H9 (cell line): ENCODE data around the gene SOX18. TPM values are rescaled to one million over a fixed set of nuclear protein-coding genes. Genes with fewer than 3 reads are reported as not detected.

Experiments
- DNase-seq: peaks from one replicate; pipeline ENCODE4 v3.0.0-alpha.2; 2017
- H2AFZ ChIP-seq: one replicate; pipeline ENCODE4 v1.6.1; 2013; ENCODE audit warnings: mild to moderate bottlenecking, low read length, control low read depth, moderate library complexity
- H2AK5ac ChIP-seq: 2 replicates; pipeline ENCODE4 v1.6.1; 2013; ENCODE audit warnings: low read length, control low read depth, mixed read lengths; ENCODE audit not compliant: insufficient read length
- H2BK120ac ChIP-seq: one replicate; pipeline ENCODE4 v1.6.1; 2013; ENCODE audit warnings: low read depth, mild to moderate bottlenecking, low read length, control low read depth, inconsistent platforms; ENCODE audit not compliant: poor library complexity, severe bottlenecking
- H2BK12ac ChIP-seq: 2 replicates; pipeline ENCODE4 v1.6.1; 2013; ENCODE audit warnings: low read length, control low read depth, mixed read lengths, low read depth; ENCODE audit not compliant: insufficient read length
- H2BK15ac ChIP-seq: 2 replicates; pipeline ENCODE4 v1.6.1; 2013; ENCODE audit warnings: low read depth, low read length, control low read depth
- H2BK20ac ChIP-seq: one replicate; pipeline ENCODE4 v1.6.1; 2013; ENCODE audit warnings: low read depth, mild to moderate bottlenecking, low read length, control low read depth, inconsistent platforms; ENCODE audit not compliant: poor library complexity, severe bottlenecking
- H2BK5ac ChIP-seq: 2 replicates; pipeline ENCODE4 v1.6.1; 2013; ENCODE audit warnings: low read length, control low read depth, mixed read lengths; ENCODE audit not compliant: insufficient read length
- H3K14ac ChIP-seq: 2 replicates; pipeline ENCODE4 v1.6.1; 2013; ENCODE audit warnings: low read length, control low read depth; ENCODE audit not compliant: insufficient read depth
- H3K18ac ChIP-seq: 2 replicates; pipeline ENCODE4 v1.6.1; 2013; ENCODE audit warnings: low read depth, mild to moderate bottlenecking, mixed read lengths, low read length, control low read depth; ENCODE audit not compliant: insufficient read length
- H3K23ac ChIP-seq: 2 replicates; pipeline ENCODE4 v1.6.1; 2013; ENCODE audit warnings: low read length, control low read depth, mixed read lengths, low read depth; ENCODE audit not compliant: insufficient read length
- H3K23me2 ChIP-seq: 2 replicates; pipeline ENCODE4 v1.6.1; 2013; ENCODE audit warnings: low read depth, mild to moderate bottlenecking, mixed read lengths, low read length, control low read depth; ENCODE audit not compliant: insufficient read length, poor library complexity, severe bottlenecking
- H3K27ac ChIP-seq: 2 replicates; pipeline ENCODE4 v1.5.1; 2013; ENCODE audit warnings: low read length, control low read depth, mixed read lengths, low read depth; ENCODE audit not compliant: insufficient read length
- H3K27me3 ChIP-seq: 2 replicates; pipeline ENCODE4 v1.6.1; 2013; ENCODE audit warnings: low read length, control low read depth, inconsistent platforms; ENCODE audit not compliant: insufficient read depth
- H3K4ac ChIP-seq: 2 replicates; pipeline ENCODE4 v1.6.1; 2013; ENCODE audit warnings: low read depth, mild to moderate bottlenecking, control low read depth, inconsistent platforms, low read length, moderate library complexity
- H3K4me1 ChIP-seq: 2 replicates; pipeline ENCODE4 v1.6.1; 2013; ENCODE audit warnings: low read length, control low read depth, inconsistent platforms; ENCODE audit not compliant: insufficient read depth
- H3K4me2 ChIP-seq: 2 replicates; pipeline ENCODE4 v1.6.1; 2013; ENCODE audit warnings: low read length, control low read depth, mixed read lengths; ENCODE audit not compliant: insufficient read length, insufficient read depth
- H3K56ac ChIP-seq: 2 replicates; pipeline ENCODE4 v1.6.1; 2013; ENCODE audit warnings: low read depth, mild to moderate bottlenecking, mixed read lengths, low read length, control low read depth; ENCODE audit not compliant: insufficient read length
- H3K79me1 ChIP-seq: 2 replicates; pipeline ENCODE4 v1.6.1; 2013; ENCODE audit warnings: low read depth, mild to moderate bottlenecking, moderate library complexity, low read length, control low read depth, inconsistent platforms; ENCODE audit not compliant: insufficient read depth, poor library complexity, severe bottlenecking
- H3K79me2 ChIP-seq: 2 replicates; pipeline ENCODE4 v1.6.1; 2013; ENCODE audit warnings: low read length, control low read depth, inconsistent platforms; ENCODE audit not compliant: insufficient read depth
- H3K9ac ChIP-seq: 2 replicates; pipeline ENCODE4 v1.6.1; 2013; ENCODE audit warnings: low read length, control low read depth, mixed read lengths; ENCODE audit not compliant: insufficient read length; ENCODE audit errors: extremely low read depth
- H3K9me3 ChIP-seq: one replicate; pipeline ENCODE4 v1.6.1; 2013; ENCODE audit warnings: low read depth, low read length, inconsistent platforms; ENCODE audit not compliant: control insufficient read depth
- H3T11ph ChIP-seq: one replicate; pipeline ENCODE4 v1.6.1; 2013; ENCODE audit warnings: mild to moderate bottlenecking, low read length, control low read depth, inconsistent platforms
- H4K20me1 ChIP-seq: one replicate; pipeline ENCODE4 v1.6.1; 2013; ENCODE audit not compliant: control insufficient read depth, insufficient read length, insufficient read depth
- H4K5ac ChIP-seq: 2 replicates; pipeline ENCODE4 v1.6.1; 2013; ENCODE audit warnings: low read depth, mild to moderate bottlenecking, mixed read lengths, low read length, control low read depth; ENCODE audit not compliant: insufficient read length
- H4K8ac ChIP-seq: replicated peaks from 2 replicates; pipeline ENCODE4 v1.6.1; 2013; ENCODE audit warnings: low read length, control low read depth, mixed read lengths, low read depth; ENCODE audit not compliant: insufficient read length
- H4K91ac ChIP-seq: 2 replicates; pipeline ENCODE4 v1.6.1; 2013; ENCODE audit warnings: low read depth, mild to moderate bottlenecking, moderate library complexity, mixed read lengths, low read length, control low read depth; ENCODE audit not compliant: insufficient read length
- H3K27ac Mint-ChIP-seq, 3 experiments: 2 replicates in 2 of 3; 3 replicates in 1 of 3; pipeline ENCODE4 v1.8.0; 2020 to 2021; ENCODE audit warnings: mixed read lengths in 3 of 3, mild to moderate bottlenecking in 1 of 3, moderate library complexity in 1 of 3
- H3K27me3 Mint-ChIP-seq: 2 replicates; pipeline ENCODE4 v1.8.0; 2021; ENCODE audit warnings: low read depth, mild to moderate bottlenecking, moderate library complexity, mixed read lengths
- H3K36me3 Mint-ChIP-seq, 3 experiments: 2 replicates in 2 of 3; 3 replicates in 1 of 3; pipeline ENCODE4 v1.8.0; 2020 to 2021; ENCODE audit warnings: low read depth in 3 of 3, mixed read lengths in 3 of 3; ENCODE audit not compliant: insufficient read depth in 1 of 3
- H3K4me1 Mint-ChIP-seq, 2 experiments: 2 replicates each; pipeline ENCODE4 v1.8.0; 2020; ENCODE audit warnings: mixed read lengths in 2 of 2
- H3K4me3 Mint-ChIP-seq, 2 experiments: 2 replicates in 1 of 2; 3 replicates in 1 of 2; pipeline ENCODE4 v1.8.0; 2020 to 2021; ENCODE audit warnings: mild to moderate bottlenecking in 2 of 2, mixed read lengths in 2 of 2, moderate library complexity in 1 of 2
- H3K9me3 Mint-ChIP-seq, 2 experiments: 2 replicates in 1 of 2; 3 replicates in 1 of 2; pipeline ENCODE4 v1.8.0; 2020; ENCODE audit warnings: mild to moderate bottlenecking in 2 of 2, mixed read lengths in 2 of 2, moderate library complexity in 1 of 2
- CTCF ChIP-seq: fragments of 200-600 bp; sonication (generic); conservative IDR thresholded peaks from 3 replicates; pipeline ENCODE4 v1.8.0; 2021; ENCODE audit warnings: antibody characterized with exemption, mild to moderate bottlenecking
- WGBS: extraction: QIAGEN DNeasy Blood & Tissue Kit; methylation state at CpG from one replicate; pipeline ENCODE4 v1.1.7; 2013; ENCODE audit warnings: missing lambda C conversion rate, low lambda C conversion rate, mixed read lengths; ENCODE audit not compliant: insufficient read length; ENCODE audit errors: extremely low coverage; 5-methylcytosine and 5-hydroxymethylcytosine counted together
- total RNA-seq: library from RNA; stranded (reverse); gene quantifications from 2 replicates; pipeline ENCODE4 v1.2.1, GENCODE V29; 2021

The SOX18 gene
- total RNA-seq, 1 experiment from 2014 or later, result 2.0 TPM

GRCh38 chr20:64035066-64035932 is 14.1 kb downstream of the SOX18 start:
- Histone ChIP-seq H2BK15ac (no peak overlapping the region), H2BK5ac (no peak overlapping the region), H3K14ac (no peak overlapping the region), H4K20me1 (no peaks in the 10 kb centered on the region), H3K9ac (no peak overlapping the region), H4K5ac (no peak overlapping the region), H3K23ac (no peak overlapping the region), H3T11ph (no peak overlapping the region), H3K18ac (no peak overlapping the region), H3K23me2 (peaks cover 11% of the 10 kb centered on the region), H2BK120ac (no peak overlapping the region), H3K79me1 (no peaks in the 10 kb centered on the region), H3K27me3 (peaks cover under 1% of the 10 kb centered on the region; the same call in 1 of the 2 replicates), H4K8ac (no peak overlapping the region), H3K56ac (no peak overlapping the region), H4K91ac (no peak overlapping the region), H3K27ac (no peak overlapping the region), H2BK20ac (no peak overlapping the region), H3K79me2 (no peaks in the 10 kb centered on the region), H3K9me3 (no peaks in the 10 kb centered on the region), H2AFZ (no peak overlapping the region), H2AK5ac (no peak overlapping the region), H2BK12ac (no peak overlapping the region), H3K4ac (no peak overlapping the region), H3K4me1 (peaks cover 5% of the 10 kb centered on the region), H3K4me2 (no peak overlapping the region)
- Mint-ChIP-seq H3K27ac (peak overlapping the region in 2 of 3 experiments; percentile 28 to 89; a peak in 1 of 7 replicates), H3K4me3 (peak overlapping the region in 1 of 2 experiments; percentile 38; a peak in 1 of 5 replicates), H3K27me3 (peaks cover 20% of the 10 kb centered on the region), H3K9me3 (peaks cover 0 to 2% of the 10 kb centered on the region in 2 experiments; a peak in 1 of 5 replicates), H3K36me3 (peaks cover 8 to 39% (median 26%) of the 10 kb centered on the region in 3 experiments; a peak in 6 of 7 replicates), H3K4me1 (peaks cover 25% of the 10 kb centered on the region in 2 experiments)
- no peak for TF ChIP-seq CTCF
- no CpG with 5 or more reads among the region's 17 CpGs for WGBS
- DNase-seq, result no peak
